H1 (cell line): Measurements from ENCODE around the gene RBM47. TPM values are rescaled to one million over a fixed set of nuclear protein-coding genes. Genes with fewer than 3 reads are reported as not detected.

Experiments
- CTCF ChIA-PET: fragments of 300-600 bp; sonication (Branson Sonifier 250); formaldehyde crosslinking; loops from one replicate; lab custom pipeline; 2021; ENCODE audit not compliant: partially characterized antibody; lab: Charles Lee
- POLR2A ChIA-PET: fragments of 300-600 bp; sonication (Branson Sonifier 250); formaldehyde crosslinking; loops from one replicate; lab custom pipeline; 2021; ENCODE audit warnings: inconsistent platforms; ENCODE audit not compliant: partially characterized antibody; lab: Charles Lee
- DNase-seq, 2 experiments: peaks; one replicate each; pipeline versions ENCODE4 v3.0.0 to v3.0.0-alpha.2; 2010 to 2022; ENCODE audit warnings: low spot score in 2 of 2, low read depth in 1 of 2, mixed read lengths in 1 of 2
- FAIRE-seq: peaks from 2 replicates; lab custom pipeline; 2011; peaks lifted over from hg19 to GRCh38; lab: Jason Lieb, UNC
- H2AFZ ChIP-seq: 2 replicates; pipeline ENCODE4 v1.8.1; 2012; ENCODE audit warnings: low read length, inconsistent platforms
- H2AK5ac ChIP-seq: 2 replicates; pipeline ENCODE4 v1.6.1; 2013; ENCODE audit warnings: low read depth, low read length
- H2BK120ac ChIP-seq: replicated peaks from 2 replicates; pipeline ENCODE3; 2013; ENCODE audit warnings: low read depth, low read length, inconsistent platforms
- H2BK12ac ChIP-seq: 2 replicates; pipeline ENCODE4 v1.6.1; 2013; ENCODE audit warnings: low read depth, low read length
- H2BK15ac ChIP-seq: 2 replicates; pipeline ENCODE4 v1.6.1; 2013; ENCODE audit warnings: low read length
- H2BK20ac ChIP-seq: 2 replicates; pipeline ENCODE4 v1.6.1; 2013; ENCODE audit warnings: low read length
- H2BK5ac ChIP-seq: 2 replicates; pipeline ENCODE4 v1.6.1; 2013; ENCODE audit warnings: low read depth, low read length
- H3K14ac ChIP-seq: 2 replicates; pipeline ENCODE4 v1.6.1; 2013; ENCODE audit warnings: inconsistent platforms; ENCODE audit not compliant: insufficient read length
- H3K18ac ChIP-seq: 2 replicates; pipeline ENCODE4 v1.6.1; 2013; ENCODE audit warnings: low read length; ENCODE audit errors: extremely low read depth
- H3K23ac ChIP-seq: 2 replicates; pipeline ENCODE4 v1.6.1; 2013; ENCODE audit warnings: inconsistent platforms; ENCODE audit not compliant: insufficient read length
- H3K23me2 ChIP-seq: 2 replicates; pipeline ENCODE4 v1.6.1; 2013; ENCODE audit warnings: low read depth, low read length
- H3K27ac ChIP-seq: 2 replicates; pipeline ENCODE4 v1.6.1; 2011; ENCODE audit warnings: low read depth, low read length, inconsistent platforms
- H3K27me3 ChIP-seq, 4 experiments: replicated peaks in 1 of 4; 1 replicate in 1 of 4; 2 replicates in 3 of 4; pipeline versions ENCODE4 v1.6.1 to v1.8.1; 2011 to 2013; ENCODE audit warnings: low read length in 3 of 4, mild to moderate bottlenecking in 3 of 4, inconsistent platforms in 2 of 4, mixed read lengths in 2 of 4, moderate library complexity in 1 of 4; ENCODE audit not compliant: control insufficient read depth in 3 of 4, insufficient read depth in 3 of 4; ENCODE audit errors: extremely low read depth in 1 of 4
- H3K36me3 ChIP-seq, 4 experiments: 2 replicates each; pipeline versions ENCODE4 v1.6.1 to v1.8.1; 2011 to 2013; ENCODE audit warnings: mild to moderate bottlenecking in 4 of 4, low read length in 3 of 4, moderate library complexity in 2 of 4, control low read depth in 1 of 4, inconsistent platforms in 1 of 4; ENCODE audit not compliant: insufficient read depth in 4 of 4, control insufficient read depth in 2 of 4
- H3K4ac ChIP-seq: replicated peaks from 2 replicates; pipeline ENCODE3; 2013; ENCODE audit warnings: low read length, low read depth, mixed read lengths, inconsistent platforms; ENCODE audit not compliant: insufficient read length
- H3K4me1 ChIP-seq, 4 experiments: replicated peaks in 1 of 4; 1 replicate in 1 of 4; 2 replicates in 3 of 4; pipeline versions ENCODE4 v1.6.1 to v1.8.1; 2011 to 2013; ENCODE audit warnings: low read length in 3 of 4, inconsistent platforms in 2 of 4, mixed read lengths in 1 of 4; ENCODE audit not compliant: insufficient read depth in 4 of 4, control insufficient read depth in 3 of 4
- H3K4me2 ChIP-seq, 2 experiments: 2 replicates each; pipeline versions ENCODE4 v1.6.1 to v1.8.1; 2011 to 2013; ENCODE audit warnings: low read depth in 2 of 2, low read length in 2 of 2, control low read depth in 1 of 2, inconsistent platforms in 1 of 2, mild to moderate bottlenecking in 1 of 2; ENCODE audit not compliant: insufficient read depth in 1 of 2
- H3K4me3 ChIP-seq, 4 experiments: fragments of 200-600, 300-600 bp in 1 of 4; sonication (generic), shearing (Covaris generic), sonication (Bioruptor Twin) in 1 of 4; 2 replicates each; pipeline versions ENCODE4 v1.5.1 to v1.8.1; 2011 to 2016; ENCODE audit warnings: low read length in 4 of 4, low read depth in 3 of 4, control low read depth in 2 of 4, inconsistent platforms in 2 of 4, mild to moderate bottlenecking in 2 of 4, mixed read lengths in 1 of 4, moderate library complexity in 1 of 4; ENCODE audit not compliant: insufficient read depth in 2 of 4; ENCODE audit errors: extremely low read depth in 1 of 4
- H3K56ac ChIP-seq: replicated peaks from 2 replicates; pipeline ENCODE3; 2013; ENCODE audit warnings: low read depth, mild to moderate bottlenecking, mixed read lengths, low read length, inconsistent platforms; ENCODE audit not compliant: insufficient read length
- H3K79me1 ChIP-seq: 2 replicates; pipeline ENCODE4 v1.6.1; 2013; ENCODE audit warnings: low read depth, low read length, control low read depth
- H3K79me2 ChIP-seq, 2 experiments: 2 replicates each; pipeline versions ENCODE4 v1.6.1 to v1.8.1; 2012 to 2013; ENCODE audit warnings: low read length in 2 of 2, mild to moderate bottlenecking in 2 of 2, inconsistent platforms in 1 of 2; ENCODE audit not compliant: insufficient read depth in 2 of 2, control insufficient read depth in 1 of 2
- H3K9ac ChIP-seq, 4 experiments: replicated peaks in 1 of 4; 1 replicate in 1 of 4; 2 replicates in 3 of 4; pipeline versions ENCODE4 v1.6.1 to v1.8.1; 2011 to 2013; ENCODE audit warnings: low read depth in 3 of 4, low read length in 3 of 4, control low read depth in 2 of 4, mild to moderate bottlenecking in 2 of 4, moderate library complexity in 2 of 4, inconsistent platforms in 1 of 4; ENCODE audit errors: extremely low read depth in 1 of 4
- H3K9me3 ChIP-seq, 2 experiments: 2 replicates each; pipeline versions ENCODE4 v1.6.1 to v1.8.1; 2012 to 2013; ENCODE audit warnings: mild to moderate bottlenecking in 2 of 2, moderate library complexity in 2 of 2, control low read depth in 1 of 2, inconsistent platforms in 1 of 2, low read depth in 1 of 2, low read length in 1 of 2, mixed read lengths in 1 of 2; ENCODE audit not compliant: insufficient read depth in 2 of 2
- H4K20me1 ChIP-seq, 2 experiments: replicated peaks in 1 of 2; 2 replicates each; pipeline versions ENCODE3 to v1.8.1; 2011 to 2013; ENCODE audit warnings: inconsistent platforms in 2 of 2, low read length in 2 of 2, mild to moderate bottlenecking in 1 of 2; ENCODE audit not compliant: insufficient read depth in 2 of 2, control insufficient read depth in 1 of 2
- H4K5ac ChIP-seq: 2 replicates; pipeline ENCODE4 v1.6.1; 2013; ENCODE audit warnings: low read length, low read depth, mixed read lengths, inconsistent platforms; ENCODE audit not compliant: insufficient read length
- H4K8ac ChIP-seq: 2 replicates; pipeline ENCODE4 v1.8.0; 2013; ENCODE audit warnings: mild to moderate bottlenecking, moderate library complexity, low read length, inconsistent platforms; ENCODE audit not compliant: insufficient read depth; ENCODE audit errors: extremely low read depth
- H4K91ac ChIP-seq: replicated peaks from 2 replicates; pipeline ENCODE3; 2013; ENCODE audit warnings: low read length, mixed read lengths, inconsistent platforms; ENCODE audit not compliant: insufficient read length
- CTCF ChIP-seq, 3 experiments: IDR thresholded peaks; 1 replicate in 2 of 3; 2 replicates in 1 of 3; pipeline versions ENCODE4 v1.5.1 to v1.6.1; 2011; ENCODE audit warnings: low read length in 3 of 3, mild to moderate bottlenecking in 3 of 3, inconsistent platforms in 2 of 3, low read depth in 1 of 3, moderate library complexity in 1 of 3; ENCODE audit not compliant: insufficient read depth in 1 of 3; ENCODE audit errors: control extremely low read depth in 1 of 3
- JUND ChIP-seq: IDR thresholded peaks from 2 replicates; pipeline ENCODE4 v1.6.1; 2011; ENCODE audit warnings: mild to moderate bottlenecking, improper control_type of control experiment, low read length
- RXRA ChIP-seq: IDR thresholded peaks from 2 replicates; pipeline ENCODE4 v1.6.1; 2011; ENCODE audit warnings: low read depth, mild to moderate bottlenecking, low read length, moderate library complexity; ENCODE audit not compliant: insufficient read depth
- TAF7 ChIP-seq: optimal IDR thresholded peaks from 2 replicates; pipeline ENCODE3; 2011; ENCODE audit warnings: low read depth, mild to moderate bottlenecking, inconsistent platforms, low read length, moderate library complexity, borderline replicate concordance
- WGBS, 2 experiments: shearing (Covaris generic) in 1 of 2; methylation state at CpG; one replicate each; pipeline versions ENCODE4 v1.1.6 to v1.1.7; 2013 to 2015; ENCODE audit warnings: low lambda C conversion rate in 2 of 2, mixed read lengths in 2 of 2, inconsistent platforms in 1 of 2, low coverage in 1 of 2, missing lambda C conversion rate in 1 of 2; ENCODE audit not compliant: insufficient replicate concordance in 2 of 2, insufficient coverage in 1 of 2, insufficient read length in 1 of 2; ENCODE audit errors: extremely low coverage in 1 of 2, missing lambda C conversion rate in 1 of 2; 5-methylcytosine and 5-hydroxymethylcytosine counted together
- polyA plus RNA-seq, 7 experiments: library from polyadenylated mRNA; depleted of rRNA in 3 of 7; stranded (reverse) in 5 of 7; unstranded in 2 of 7; fragments of >200 nt in 5 of 7; fragments of 200-250 nt in 2 of 7; gene quantifications; 1 replicate in 5 of 7; 2 replicates in 1 of 7; 4 replicates in 1 of 7; pipeline versions ENCODE4 v1.2.1 to v1.2.3, GENCODE V29; 2011 to 2013; ENCODE audit warnings: missing spikeins in 2 of 7, mixed read lengths in 2 of 7
- total RNA-seq: library from RNA; stranded (reverse); fragmentation: NEBNext Ultra II Directional; extraction: Animal tissue kit (Norgen Biotek cat#: 25700); gene quantifications from 2 replicates; pipeline ENCODE4 v1.2.1, GENCODE V29; 2021

Gene RBM47
- total and polyA plus RNA-seq, 2 of the 8 experiments (the other 6 are each of a cell fraction or from before 2014, with no cell fraction given), result 42.8 to 78.9 TPM

DNA sequence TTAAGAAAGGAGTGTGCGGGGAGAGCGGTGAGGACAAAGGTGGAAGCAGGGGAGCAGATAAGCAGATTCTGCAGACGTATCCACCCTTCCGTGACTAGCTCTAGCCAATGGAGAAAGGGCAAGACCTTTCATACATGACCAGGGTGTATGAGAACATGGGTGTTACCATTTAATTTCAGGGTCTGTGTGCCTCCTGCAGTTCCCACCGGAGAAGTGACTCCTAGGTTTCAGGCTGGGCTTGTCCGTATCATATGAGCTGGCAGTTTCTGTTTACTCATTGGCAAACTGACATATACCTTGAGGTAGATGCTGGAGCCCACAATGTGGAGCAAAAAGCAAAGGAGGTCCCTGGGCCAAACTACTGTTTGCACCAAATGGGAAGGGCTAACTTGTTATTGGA lies 6.8 kb downstream of the RBM47 start:
- no peaks in the 10 kb centered on the region; a peak in 1 of 8 replicates for H3K36me3 ChIP-seq
- peaks cover 21 to 96% of the 10 kb centered on the region in 2 experiments for H3K79me2 ChIP-seq
- FAIRE-seq (no peak), DNase-seq (no peak)
- no peak overlapping the region for H3K4me3 ChIP-seq
- no peak overlapping the region for H3K14ac ChIP-seq
- 96% methylated on average over 6 of the region's 6 CpGs; no CpG with 5 or more reads in 1 of the 2 experiments for WGBS, 2 experiments
- H2BK20ac ChIP-seq, result no peak overlapping the region
- no peak overlapping the region for H4K8ac ChIP-seq
- POLR2A ChIA-PET, result interaction anchor here (1.1 to 1.8 kb wide), 2 partner anchors 10 to 15 kb away, joined by 3 read pairs; no protein-coding TSS in a partner anchor
- no peak overlapping the region for H4K91ac ChIP-seq
- peak overlapping the region; percentile 89; the same call in 1 of the 2 replicates for H2AK5ac ChIP-seq
- no peak overlapping the region for H3K4ac ChIP-seq
- 0 out of 2 replicates have a peak, but pooled peaks cover 2% of the 10 kb centered on the region for H3K23me2 ChIP-seq
- H3K23ac ChIP-seq, result no peak overlapping the region
- no peak overlapping the region for H2BK120ac ChIP-seq
- H2BK5ac ChIP-seq, result no peak overlapping the region
- TF ChIP-seq RXRA (no peak), TAF7 (no peak), CTCF (IDR thresholded peaks at IDR 0.05; ENCODE audit: control extremely low read depth in 1 of 3, insufficient read depth in 1 of 3, low read depth in 1 of 3, low read length in 3 of 3) (no peak), JUND (no peak)
- H2BK12ac ChIP-seq, result peak overlapping the region; percentile 56; the same call in 1 of the 2 replicates
- H3K4me1 ChIP-seq, result peaks cover 9 to 19% (median 14%) of the 10 kb centered on the region in 4 experiments
- H4K5ac ChIP-seq, result no peak overlapping the region
- no peak overlapping the region for H3K9ac ChIP-seq
- no peaks in the 10 kb centered on the region for H3K9me3 ChIP-seq
- no peak overlapping the region for H3K27ac ChIP-seq
- no peak overlapping the region for H3K56ac ChIP-seq
- no peaks in the 10 kb centered on the region for H3K27me3 ChIP-seq
- H4K20me1 ChIP-seq, result no peaks in the 10 kb centered on the region
- peak overlapping the region; percentile 83 for H2BK15ac ChIP-seq
- peaks cover 12% of the 10 kb centered on the region for H3K79me1 ChIP-seq
- CTCF ChIA-PET, result interaction anchor here (1.0 kb wide), 1 partner anchor 45 kb away, joined by 3 read pairs; no protein-coding TSS in a partner anchor
- H3K4me2 ChIP-seq, result no peak overlapping the region
- H3K18ac ChIP-seq, result no peak overlapping the region
- no peak overlapping the region for H2AFZ ChIP-seq
